NT2/D1 (cell line): Measurements from ENCODE around the gene FRYL.
"Not testable (repeated sequence)": the region's sequence is repeated elsewhere in the genome, so short reads cannot be mapped to it uniquely, and the experiment has no call there.

Experiments
- DNase-seq: peaks from one replicate; pipeline ENCODE4 v3.0.0-alpha.2; 2011; ENCODE audit warnings: low read depth, low spot score
- H3K27me3 ChIP-seq: 2 replicates; pipeline ENCODE4 v1.6.0; 2011; ENCODE audit warnings: mild to moderate bottlenecking; ENCODE audit not compliant: insufficient read length, insufficient read depth
- H3K36me3 ChIP-seq: 2 replicates; pipeline ENCODE4 v1.6.1; 2011; ENCODE audit warnings: mild to moderate bottlenecking, low read length, mixed read lengths; ENCODE audit not compliant: insufficient read depth, insufficient read length
- H3K4me1 ChIP-seq: 2 replicates; pipeline ENCODE4 v1.5.1; 2011; ENCODE audit not compliant: insufficient read depth, insufficient read length
- H3K4me3 ChIP-seq: 2 replicates; pipeline ENCODE4 v1.5.1; 2011; ENCODE audit warnings: low read depth; ENCODE audit not compliant: insufficient read length
- H3K9ac ChIP-seq: 2 replicates; pipeline ENCODE4 v1.6.0; 2011; ENCODE audit warnings: low read depth; ENCODE audit not compliant: insufficient read length
- H3K9me3 ChIP-seq: 2 replicates; pipeline ENCODE4 v1.5.1; 2011; ENCODE audit warnings: mild to moderate bottlenecking, low read length; ENCODE audit not compliant: insufficient read depth
- SUZ12 ChIP-seq: IDR thresholded peaks from 2 replicates; pipeline ENCODE4 v1.6.1; 2011; ENCODE audit not compliant: insufficient read length, insufficient read depth; ENCODE audit errors: extremely low read depth
- YY1 ChIP-seq: IDR thresholded peaks from 2 replicates; pipeline ENCODE4 v1.6.1; 2011; ENCODE audit not compliant: insufficient read length, insufficient read depth
- ZNF274 ChIP-seq: IDR thresholded peaks from 2 replicates; pipeline ENCODE4 v1.6.1; 2011; ENCODE audit warnings: mild to moderate bottlenecking, low read depth, low read length

FRYL gene

DNA sequence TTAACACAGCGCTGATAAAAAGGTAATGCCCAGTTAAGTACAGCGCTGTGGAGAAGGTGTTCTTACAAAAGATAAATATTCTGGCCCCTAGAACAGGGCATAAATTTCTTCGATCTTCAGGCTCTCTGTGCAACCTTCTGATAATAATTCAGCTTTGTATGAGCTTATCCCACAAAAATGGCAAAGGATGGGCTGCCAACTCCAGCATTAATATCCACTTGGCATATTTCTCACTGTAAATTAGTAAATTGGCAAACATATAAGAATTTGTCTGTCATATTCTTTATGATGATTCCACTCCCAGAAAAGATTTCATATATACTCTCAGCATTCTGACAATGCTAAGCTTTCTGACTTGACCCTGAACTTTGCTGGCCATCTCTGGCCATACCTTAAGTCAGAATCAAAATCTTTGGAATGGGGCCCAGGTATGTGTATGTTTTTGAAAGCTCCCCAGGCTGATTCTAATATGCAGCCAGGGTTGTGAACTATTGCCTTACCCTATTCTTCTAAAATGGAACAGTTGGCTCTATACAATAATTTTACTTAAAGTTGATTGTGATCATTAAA lies 134.8 kb downstream of the FRYL start:
- DNase-seq = no peak
- Histone ChIP-seq H3K9me3 (no peaks in the 10 kb centered on the region), H3K4me3 (no peak overlapping the region), H3K27me3 (no peaks in the 10 kb centered on the region), H3K4me1 (no peaks in the 10 kb centered on the region), H3K9ac (no peak overlapping the region), H3K36me3 (no peaks in the 10 kb centered on the region)
- TF ChIP-seq YY1 (no peak), ZNF274 (no peak), SUZ12 (no peak)

DNA sequence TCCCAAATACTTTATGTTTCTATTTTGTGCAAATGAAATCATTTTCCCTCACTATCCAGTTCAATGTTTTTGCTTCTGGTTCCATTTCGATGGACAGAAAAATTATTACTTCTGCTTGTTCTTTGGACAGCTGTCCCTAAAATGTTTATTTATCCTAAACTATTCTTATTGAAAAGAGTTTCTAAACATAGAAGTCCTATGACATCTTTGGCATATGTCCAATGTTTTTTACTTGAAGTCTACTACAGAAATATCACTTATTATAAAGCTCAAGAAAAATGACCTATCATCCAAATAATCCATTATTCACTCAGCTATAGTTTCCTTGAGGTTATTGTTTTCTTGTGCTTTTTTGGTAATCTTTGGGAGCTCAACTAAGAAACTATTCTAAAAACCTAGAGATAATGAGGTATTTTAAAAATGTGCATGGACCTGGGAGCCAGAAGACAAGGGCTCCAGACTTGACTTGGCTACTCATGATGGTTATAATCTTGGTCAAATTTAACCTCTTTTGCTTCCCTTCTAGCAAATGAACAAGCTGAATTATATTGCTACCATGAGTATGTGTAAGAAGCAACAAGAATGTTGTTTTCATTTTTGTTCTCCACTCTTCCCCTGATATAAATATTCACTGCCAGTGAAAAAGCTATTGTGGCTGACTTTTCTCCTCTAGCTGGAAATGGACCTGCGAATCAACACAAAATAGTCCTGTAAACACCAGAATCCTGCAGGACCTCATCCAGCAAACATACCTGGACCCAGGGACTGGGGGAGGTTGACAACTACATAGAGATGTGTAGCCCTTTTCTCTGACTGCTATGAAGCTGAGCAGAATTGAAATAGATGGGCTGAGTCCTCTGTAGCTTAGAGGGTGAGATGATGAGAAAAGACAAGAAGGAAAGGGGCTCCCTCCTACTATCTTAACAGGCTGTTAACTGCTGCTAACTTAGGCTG lies 137.4 kb downstream of the FRYL start:
- Histone ChIP-seq H3K4me3 (no peak overlapping the region), H3K4me1 (no peaks in the 10 kb centered on the region), H3K9me3 (no peaks in the 10 kb centered on the region), H3K9ac (no peak overlapping the region), H3K36me3 (no peaks in the 10 kb centered on the region), H3K27me3 (no peaks in the 10 kb centered on the region)
- no peak for DNase-seq
- TF ChIP-seq YY1 (no peak), SUZ12 (no peak), ZNF274 (no peak)

- no peak overlapping the region for H3K9ac ChIP-seq
- DNase-seq = no peak
- no peaks in the 10 kb centered on the region for H3K9me3 ChIP-seq
- no peak overlapping the region for H3K4me3 ChIP-seq
- no peaks in the 10 kb centered on the region for H3K27me3 ChIP-seq
- TF ChIP-seq ZNF274 (no peak), SUZ12 (no peak), YY1 (no peak)
- H3K36me3 ChIP-seq = no peaks in the 10 kb centered on the region
- H3K4me1 ChIP-seq = no peaks in the 10 kb centered on the region
These were observed 138.7 kb downstream of the FRYL start for GRCh38 chr4:48641401-48641800.

DNA sequence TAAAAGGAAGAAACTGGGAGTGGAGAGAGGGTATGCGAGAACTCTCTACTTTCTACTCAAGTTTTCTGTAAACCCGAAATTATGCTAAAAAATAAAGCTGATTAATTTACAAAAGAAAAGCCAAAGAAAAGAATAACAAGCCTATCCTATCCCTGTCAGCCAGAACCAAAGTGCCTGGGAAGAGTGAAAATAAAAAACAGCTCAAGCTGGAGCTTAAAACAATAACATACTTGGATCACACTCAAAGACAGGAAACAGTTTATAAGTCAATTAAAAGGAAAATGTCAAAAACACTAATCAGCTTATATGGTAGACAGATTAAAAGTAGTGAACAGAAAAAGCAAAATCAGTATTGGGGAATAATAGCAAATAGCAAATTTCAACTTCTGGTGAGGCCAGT lies 139.4 kb downstream of the FRYL start:
- no peaks in the 10 kb centered on the region for H3K36me3 ChIP-seq

GRCh38 chr4:48640225-48640624 lies 139.9 kb downstream of the FRYL start:
- Histone ChIP-seq H3K27me3 (no peaks in the 10 kb centered on the region), H3K9me3 (no peaks in the 10 kb centered on the region), H3K4me3 (no peak overlapping the region), H3K4me1 (no peaks in the 10 kb centered on the region), H3K36me3 (no peaks in the 10 kb centered on the region), H3K9ac (no peak overlapping the region)
- TF ChIP-seq YY1 (no peak), SUZ12 (no peak), ZNF274 (no peak)
- DNase-seq = no peak

More for the DNA sequence above, 139.4 kb downstream of the FRYL start:
- H3K9me3 ChIP-seq = no peaks in the 10 kb centered on the region
- no peaks in the 10 kb centered on the region for H3K4me1 ChIP-seq
- DNase-seq = no peak
- no peak overlapping the region for H3K4me3 ChIP-seq
- TF ChIP-seq SUZ12 (no peak), YY1 (no peak), ZNF274 (no peak)
- no peaks in the 10 kb centered on the region for H3K27me3 ChIP-seq
- no peak overlapping the region for H3K9ac ChIP-seq

GRCh38 chr4:48639807-48640206 lies 140.3 kb downstream of the FRYL start:
- no peaks in the 10 kb centered on the region for H3K4me1 ChIP-seq
- H3K4me3 ChIP-seq = no peak overlapping the region
- no peaks in the 10 kb centered on the region for H3K36me3 ChIP-seq
- TF ChIP-seq YY1 (no peak), SUZ12 (no peak), ZNF274 (no peak)
- no peaks in the 10 kb centered on the region for H3K27me3 ChIP-seq
- H3K9me3 ChIP-seq = no peaks in the 10 kb centered on the region
- no peak overlapping the region for H3K9ac ChIP-seq
- no peak for DNase-seq

DNA sequence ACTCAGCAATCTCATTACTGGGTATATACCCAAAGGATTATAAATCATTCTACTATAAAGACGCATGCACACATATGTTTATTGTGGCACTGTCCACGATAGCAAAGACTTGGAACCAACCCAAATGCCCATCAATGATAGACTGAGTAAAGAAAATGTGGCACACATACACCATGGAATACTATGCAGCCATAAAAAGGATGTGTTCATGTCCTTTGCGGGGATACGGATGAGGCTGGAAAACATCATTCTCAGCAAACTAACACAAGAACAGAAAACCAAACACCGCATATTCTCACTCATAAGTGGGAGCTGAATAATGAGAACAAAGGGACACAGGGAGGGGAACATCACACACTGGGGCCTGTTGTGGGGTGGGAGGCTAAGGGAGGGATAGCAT lies 141.5 kb downstream of the FRYL start:
- H3K27me3 ChIP-seq, H3K36me3 ChIP-seq, H3K9ac ChIP-seq, DNase-seq, H3K9me3 ChIP-seq, H3K4me1 ChIP-seq, H3K4me3 ChIP-seq: not testable (repeated sequence)
